HCT116 (cell line): ENCODE data around the gene CEP19. TPM values are rescaled to one million over a fixed set of nuclear protein-coding genes. Genes with fewer than 3 reads are reported as not detected.

ENCODE experiments used
- ATAC-seq: fragments of 200-7000 bp; cut with Tn5 transposase; 2 replicates; pipeline ENCODE4 v1.9.1; 2020; ENCODE audit warnings: mild to moderate bottlenecking, moderate library complexity
- BruUV-seq: library from RNA; stranded (reverse); fragments of 400-500 nt; replicated peaks from 2 replicates; lab custom pipeline; 2021; lab: Mats Ljungman, UMichigan
- CTCF ChIA-PET: fragments of 300-600 bp; sonication (Branson Sonifier 250); formaldehyde crosslinking; loops from one replicate; lab custom pipeline; 2021; ENCODE audit warnings: antibody characterized with exemption; lab: Charles Lee
- POLR2A ChIA-PET: fragments of 300-600, 350-600 bp; sonication (Branson Sonifier 250); formaldehyde crosslinking; loops from one replicate; lab custom pipeline; 2021; ENCODE audit warnings: antibody characterized with exemption; lab: Charles Lee
- RAD21 ChIA-PET, 2 experiments: fragments of 300-600 bp; sonication (Branson Sonifier 250); formaldehyde crosslinking; loops; one replicate each; lab custom pipeline; 2023; ENCODE audit warnings: low total read pairs in 2 of 2; ENCODE audit not compliant: uncharacterized antibody in 2 of 2, unreplicated experiment in 2 of 2, low non-redundant PET in 1 of 2; lab: Charles Lee
- DNase-seq: peaks from one replicate; pipeline ENCODE4 v3.0.0-alpha.2; 2010; ENCODE audit warnings: low read depth, low spot score
- H2AFZ ChIP-seq: fragments of 200-600 bp; shearing (Covaris generic), sonication (generic); 2 replicates; pipeline ENCODE4 v1.6.1; 2017; ENCODE audit warnings: low read depth, mixed run types, mixed read lengths, antibody characterized with exemption, low read length; ENCODE audit not compliant: poor library complexity, severe bottlenecking
- H3K27ac ChIP-seq: 2 replicates; pipeline ENCODE4 v1.5.1; 2012; ENCODE audit warnings: low read depth, low read length
- H3K27me3 ChIP-seq: fragments of 200-600 bp; sonication (generic); 2 replicates; pipeline ENCODE4 v1.6.1; 2016; ENCODE audit warnings: mixed run types, low read length, mixed read lengths; ENCODE audit not compliant: insufficient read depth
- H3K36me3 ChIP-seq, 2 experiments: fragments of 200-500 bp in 1 of 2; fragments of 200-600 bp in 1 of 2; sonication (Bioruptor generic) in 1 of 2; sonication (generic) in 1 of 2; 2 replicates each; pipeline versions ENCODE4 v1.5.1 to v1.6.1; 2014 to 2016; ENCODE audit warnings: low read length in 2 of 2, inconsistent platforms in 1 of 2, mixed read lengths in 1 of 2, mixed run types in 1 of 2; ENCODE audit not compliant: insufficient read depth in 2 of 2, control insufficient read depth in 1 of 2
- H3K4me1 ChIP-seq, 2 experiments: fragments of 200-600 bp in 1 of 2; sonication (generic) in 1 of 2; 2 replicates each; pipeline versions ENCODE4 v1.5.1 to v1.6.1; 2012 to 2017; ENCODE audit warnings: low read length in 2 of 2, inconsistent platforms in 1 of 2, mild to moderate bottlenecking in 1 of 2, mixed read lengths in 1 of 2, mixed run types in 1 of 2, moderate library complexity in 1 of 2; ENCODE audit not compliant: insufficient read depth in 2 of 2, control insufficient read depth in 1 of 2
- H3K4me2 ChIP-seq: fragments of 200-600 bp; sonication (generic); 2 replicates; pipeline ENCODE4 v1.6.1; 2017; ENCODE audit warnings: mixed run types, low read length, mixed read lengths
- H3K4me3 ChIP-seq, 2 experiments: fragments of 200-600 bp in 1 of 2; sonication (generic) in 1 of 2; replicated peaks in 1 of 2; 2 replicates each; pipeline ENCODE4 v1.5.1; 2011 to 2016; ENCODE audit warnings: low read length in 2 of 2, control low read depth in 1 of 2, low read depth in 1 of 2, mild to moderate bottlenecking in 1 of 2, mixed read lengths in 1 of 2, mixed run types in 1 of 2
- H3K79me2 ChIP-seq: fragments of 200-600 bp; sonication (generic); 2 replicates; pipeline ENCODE4 v1.6.1; 2017; ENCODE audit warnings: mild to moderate bottlenecking, mixed run types, low read length, moderate library complexity, mixed read lengths; ENCODE audit not compliant: insufficient read depth
- H3K9ac ChIP-seq: fragments of 200-600 bp; sonication (generic); 2 replicates; pipeline ENCODE4 v1.6.1; 2016; ENCODE audit warnings: low read length, mixed read lengths
- H3K9me2 ChIP-seq: fragments of 200-600 bp; sonication (generic), shearing (Covaris generic); 2 replicates; pipeline ENCODE4 v1.6.1; 2017; ENCODE audit warnings: mixed run types, mild to moderate bottlenecking, moderate library complexity; ENCODE audit not compliant: insufficient read depth
- H3K9me3 ChIP-seq, 2 experiments: fragments of 200-500 bp in 1 of 2; fragments of 200-600 bp in 1 of 2; sonication (Bioruptor generic) in 1 of 2; sonication (generic) in 1 of 2; 2 replicates each; pipeline ENCODE4 v1.6.1; 2014 to 2017; ENCODE audit warnings: low read length in 2 of 2, mixed read lengths in 2 of 2, inconsistent platforms in 1 of 2, low read depth in 1 of 2, mild to moderate bottlenecking in 1 of 2, mixed run types in 1 of 2, moderate library complexity in 1 of 2; ENCODE audit not compliant: control insufficient read depth in 1 of 2, insufficient read depth in 1 of 2
- H4K20me1 ChIP-seq: fragments of 200-600 bp; sonication (generic), shearing (Covaris generic); 2 replicates; pipeline ENCODE4 v1.6.1; 2017; ENCODE audit warnings: mixed run types, mild to moderate bottlenecking, moderate library complexity; ENCODE audit not compliant: insufficient read depth
- CBX3 ChIP-seq: IDR thresholded peaks from 2 replicates; pipeline ENCODE4 v1.6.1; 2012; ENCODE audit warnings: low read depth
- FOSL1 ChIP-seq: IDR thresholded peaks from 2 replicates; pipeline ENCODE4 v1.6.1; 2012; ENCODE audit warnings: low read depth
- MAX ChIP-seq: IDR thresholded peaks from 2 replicates; pipeline ENCODE4 v1.6.1; 2012
- SRF ChIP-seq: IDR thresholded peaks from 2 replicates; pipeline ENCODE4 v1.6.1; 2012; ENCODE audit warnings: low read depth
- YY1 ChIP-seq: IDR thresholded peaks from 2 replicates; pipeline ENCODE4 v1.6.1; 2011; ENCODE audit warnings: low read length, low read depth, moderate library complexity, mild to moderate bottlenecking; ENCODE audit not compliant: insufficient replicate concordance; ENCODE audit errors: extremely low read depth
- intact Hi-C: fragments of 100-400 bp; cut with micrococcal nuclease; formaldehyde crosslinking; loops from 2 replicates; pipeline ENCODE4 v1.10.0; 2022
- total RNA-seq: library from RNA; stranded (reverse); gene quantifications from one replicate; pipeline ENCODE4 v1.2.1, GENCODE V29; 2021; ENCODE audit not compliant: unreplicated experiment

CEP19 gene
- total RNA-seq, 1 experiment from 2014 or later = 2.7 TPM

GRCh38 chr3:196711838-196712513 lies at the start of gene CEP19, which contains the start of gene PIGX (continued):
- TF ChIP-seq YY1 (no peak), SRF (no peak), MAX (peak; percentile 42)

- Histone ChIP-seq H3K27me3 (no peaks in the 10 kb centered on the region), H3K4me3 (no peak overlapping the region)
- TF ChIP-seq FOSL1 (peak; percentile 22; the same call in 1 of the 2 replicates), CBX3 (no peak)
- TF ChIP-seq, all 23 proteins: peak for 1
- peaks cover 75% of the 10 kb centered on the region for H3K79me2 ChIP-seq
- H3K27ac ChIP-seq = no peak overlapping the region
- peaks cover 3% of the 10 kb centered on the region; the same call in 1 of the 2 replicates for H4K20me1 ChIP-seq
- H3K9me2 ChIP-seq = no peaks in the 10 kb centered on the region
- H3K4me2 ChIP-seq = no peak overlapping the region
- ATAC-seq (no peak), DNase-seq (no peak)
- ChIA-PET POLR2A (no interaction called here), RAD21 (no interaction called here), CTCF (no interaction called here)
- no peak overlapping the region for H2AFZ ChIP-seq
- H3K4me1 ChIP-seq = peaks cover 0 to 3% of the 10 kb centered on the region in 2 experiments; a peak in 1 of 4 replicates
- H3K36me3 ChIP-seq = peaks cover 0 to 16% of the 10 kb centered on the region in 2 experiments; a peak in 1 of 4 replicates
- intact Hi-C loops = no loop called here
- BruUV-seq = no TSS peak
- H3K9ac ChIP-seq = no peak overlapping the region
- peaks cover 9 to 13% of the 10 kb centered on the region in 2 experiments; a peak in 2 of 4 replicates for H3K9me3 ChIP-seq
Measured at GRCh38 chr3:196757876-196758739, 46.1 kb upstream of the CEP19 start.
